GM23338 (cell line): ENCODE results near the gene ABHD15. TPM values are rescaled to one million over a fixed set of nuclear protein-coding genes. Genes with fewer than 3 reads are reported as not detected.
A peak's percentile ranks its signal among the peaks of the same experiment; 100 is the strongest.

Experiments used
- ATAC-seq: fragments of 200-7000 bp; cut with Tn5 transposase; 3 replicates; pipeline ENCODE4 v1.9.1; 2020
- DNase-seq: peaks from one replicate; pipeline ENCODE4 v3.0.0-alpha.2; 2015; ENCODE audit warnings: low spot score
- H2AFZ ChIP-seq: fragments of 200-600 bp; sonication (generic); 2 replicates; pipeline ENCODE4 v1.8.0; 2016; ENCODE audit warnings: antibody characterized with exemption, mild to moderate bottlenecking, moderate library complexity
- H3F3A ChIP-seq: fragments of 200-600 bp; sonication (generic); replicated peaks from 2 replicates; pipeline ENCODE4 v1.8.0; 2017; ENCODE audit warnings: antibody characterized with exemption, mixed run types, low read depth
- H3K27ac ChIP-seq: fragments of 200-600 bp; sonication (generic); 2 replicates; pipeline ENCODE4 v1.6.1; 2016; ENCODE audit warnings: low read depth
- H3K27me3 ChIP-seq: fragments of 200-600 bp; sonication (generic); 2 replicates; pipeline ENCODE4 v1.8.0; 2016; ENCODE audit warnings: mild to moderate bottlenecking, mixed run types, moderate library complexity; ENCODE audit not compliant: insufficient read depth
- H3K36me3 ChIP-seq: fragments of 200-600 bp; sonication (generic); 2 replicates; pipeline ENCODE4 v1.8.0; 2016; ENCODE audit warnings: mild to moderate bottlenecking; ENCODE audit not compliant: insufficient read depth
- H3K4me1 ChIP-seq: fragments of 200-600 bp; sonication (generic); 2 replicates; pipeline ENCODE4 v1.8.0; 2016; ENCODE audit warnings: mild to moderate bottlenecking, moderate library complexity; ENCODE audit not compliant: insufficient read depth
- H3K4me2 ChIP-seq: fragments of 200-600 bp; sonication (generic); 2 replicates; pipeline ENCODE4 v1.7.1; 2017; ENCODE audit warnings: mixed run types
- H3K4me3 ChIP-seq: fragments of 200-600 bp; sonication (generic); 2 replicates; pipeline ENCODE4 v1.6.1; 2016; ENCODE audit warnings: mixed run types
- H3K79me2 ChIP-seq: fragments of 200-600 bp; sonication (generic); replicated peaks from 2 replicates; pipeline ENCODE4 v1.8.0; 2017; ENCODE audit warnings: mild to moderate bottlenecking; ENCODE audit not compliant: insufficient read depth
- H3K9me2 ChIP-seq: fragments of 200-600 bp; sonication (generic); 2 replicates; pipeline ENCODE4 v1.8.0; 2017; ENCODE audit not compliant: insufficient read depth
- H4K20me1 ChIP-seq: fragments of 200-600 bp; sonication (generic); replicated peaks from 2 replicates; pipeline ENCODE4 v1.8.0; 2017; ENCODE audit warnings: mild to moderate bottlenecking; ENCODE audit not compliant: insufficient read depth
- H3K27ac Mint-ChIP-seq: 2 replicates; pipeline ENCODE4 v1.8.0; 2020; ENCODE audit warnings: inconsistent platforms, mild to moderate bottlenecking, moderate library complexity, mixed read lengths
- H3K27me3 Mint-ChIP-seq: 3 replicates; pipeline ENCODE4 v1.8.0; 2022; ENCODE audit warnings: low read depth, mild to moderate bottlenecking, moderate library complexity, mixed read lengths, inconsistent platforms; ENCODE audit not compliant: insufficient read depth, poor library complexity
- H3K36me3 Mint-ChIP-seq: 3 replicates; pipeline ENCODE4 v1.8.0; 2021; ENCODE audit warnings: low read depth, mild to moderate bottlenecking, inconsistent platforms, moderate library complexity, mixed read lengths
- H3K4me1 Mint-ChIP-seq: 3 replicates; pipeline ENCODE4 v1.8.0; 2020; ENCODE audit warnings: mild to moderate bottlenecking, inconsistent platforms, mixed read lengths
- H3K4me3 Mint-ChIP-seq: 3 replicates; pipeline ENCODE4 v1.8.0; 2021; ENCODE audit warnings: moderate library complexity, mild to moderate bottlenecking, inconsistent platforms, mixed read lengths
- H3K9me3 Mint-ChIP-seq: 3 replicates; pipeline ENCODE4 v1.8.0; 2020; ENCODE audit warnings: moderate library complexity, mild to moderate bottlenecking, inconsistent platforms, mixed read lengths
- CREB1 ChIP-seq: fragments of 250-450 bp; sonication (Bioruptor Pico); IDR thresholded peaks from 2 replicates; pipeline ENCODE4 v1.5.0; 2020; ENCODE audit warnings: low read depth, mild to moderate bottlenecking, moderate library complexity
- CTCF ChIP-seq, 2 experiments: fragments of 200-600 bp in 1 of 2; sonication (generic) in 1 of 2; conservative IDR thresholded peaks; 2 replicates each; pipeline versions ENCODE4 v1.5.1 to v1.6.1; 2016 to 2017; ENCODE audit warnings: antibody characterized with exemption in 2 of 2, low read depth in 2 of 2, mild to moderate bottlenecking in 2 of 2, moderate library complexity in 1 of 2
- ETS1 ChIP-seq: IDR thresholded peaks from 2 replicates; pipeline ENCODE4 v1.6.1; 2016; ENCODE audit warnings: antibody characterized with exemption
- EZH2phosphoT487 ChIP-seq: fragments of 200-600 bp; sonication (generic); IDR thresholded peaks from one replicate; pipeline ENCODE4 v1.8.1; 2018; ENCODE audit warnings: antibody characterized with exemption; ENCODE audit not compliant: unreplicated experiment
- NANOG ChIP-seq: IDR thresholded peaks from 2 replicates; pipeline ENCODE4 v1.6.1; 2016; ENCODE audit warnings: antibody characterized with exemption, borderline replicate concordance
- STAT1 ChIP-seq: IDR thresholded peaks from one replicate; pipeline ENCODE4 v1.6.1; 2016; ENCODE audit warnings: antibody characterized with exemption; ENCODE audit not compliant: unreplicated experiment
- ZNF114 ChIP-seq: fragments of 250-450 bp; sonication (Bioruptor Pico); IDR thresholded peaks from 2 replicates; pipeline ENCODE4 v1.5.0; 2020; ENCODE audit warnings: mild to moderate bottlenecking, moderate library complexity
- ZNF462 ChIP-seq: fragments of 250-450 bp; sonication (Bioruptor Pico); IDR thresholded peaks from 2 replicates; pipeline ENCODE4 v1.5.0; 2020; ENCODE audit warnings: mild to moderate bottlenecking, moderate library complexity
- polyA plus RNA-seq: library from polyadenylated mRNA; unstranded; fragments of >200 nt; fragmentation: Nextera tagmentation; extraction: Ambion mirVana; gene quantifications from 2 replicates; pipeline ENCODE4 v1.2.1, GENCODE V29; 2016
- total RNA-seq: library from RNA; depleted of rRNA; stranded (reverse); fragments of >200 nt; shearing (Covaris generic); gene quantifications from 2 replicates; pipeline ENCODE4 v1.2.3, GENCODE V29; 2014

Gene ABHD15
- total and polyA plus RNA-seq, 2 experiments from 2014 or later, result 0.27 to 2.5 TPM

GRCh38 chr17:29585080-29585751 lies 18.4 kb upstream of the ABHD15 start:
- H3K79me2 ChIP-seq, result peaks cover 44% of the 10 kb centered on the region
- ATAC-seq (peak; percentile 9), DNase-seq (peak; percentile 41)
- peaks cover 11% of the 10 kb centered on the region; the same call in 1 of the 2 replicates for H3F3A ChIP-seq
- peaks cover 6% of the 10 kb centered on the region for H3K27me3 ChIP-seq
- no peaks in the 10 kb centered on the region for H3K9me2 ChIP-seq
- H3K36me3 ChIP-seq, result no peaks in the 10 kb centered on the region
- H2AFZ ChIP-seq, result no peak overlapping the region
- TF ChIP-seq ETS1, result no peak
- peak; percentile 54 to 68 for TF ChIP-seq CTCF (conservative IDR thresholded peaks at IDR 0.05; ENCODE audit: low read depth in 2 of 2)
- peaks cover 17% of the 10 kb centered on the region for H4K20me1 ChIP-seq
- Mint-ChIP-seq H3K4me1 (peaks cover 43% of the 10 kb centered on the region), H3K9me3 (no peaks in the 10 kb centered on the region), H3K27me3 (peaks cover 14% of the 10 kb centered on the region), H3K36me3 (peaks cover 20% of the 10 kb centered on the region), H3K4me3 (no peak overlapping the region), H3K27ac (no peak overlapping the region)
- H3K27ac ChIP-seq, result peak overlapping the region; percentile 72; the same call in 1 of the 2 replicates
- H3K4me3 ChIP-seq, result peak overlapping the region; percentile 24; the same call in 1 of the 2 replicates
- H3K4me2 ChIP-seq, result peak overlapping the region; percentile 69
- peaks cover 34% of the 10 kb centered on the region for H3K4me1 ChIP-seq

- Mint-ChIP-seq H3K4me1 (peaks cover 39% of the 10 kb centered on the region), H3K36me3 (peaks cover 24% of the 10 kb centered on the region), H3K4me3 (peak overlapping the region; percentile 30; the same call in 1 of the 3 replicates), H3K27me3 (peaks cover 14% of the 10 kb centered on the region), H3K9me3 (no peaks in the 10 kb centered on the region), H3K27ac (peak overlapping the region; percentile 52)
- ATAC-seq, result peak; percentile 7
- Histone ChIP-seq H3F3A (peaks cover 12% of the 10 kb centered on the region; the same call in 1 of the 2 replicates), H4K20me1 (peaks cover 17% of the 10 kb centered on the region), H2AFZ (no peak overlapping the region), H3K9me2 (no peaks in the 10 kb centered on the region), H3K4me3 (peak overlapping the region; percentile 24; the same call in 1 of the 2 replicates), H3K36me3 (no peaks in the 10 kb centered on the region), H3K27me3 (no peaks in the 10 kb centered on the region), H3K27ac (peak overlapping the region; percentile 72; the same call in 1 of the 2 replicates), H3K4me2 (peak overlapping the region; percentile 69), H3K4me1 (peaks cover 32% of the 10 kb centered on the region), H3K79me2 (peaks cover 44% of the 10 kb centered on the region)
- peak; percentile 26 for DNase-seq
- TF ChIP-seq CTCF (conservative IDR thresholded peaks at IDR 0.05; ENCODE audit: low read depth in 2 of 2) (no peak), STAT1 (no peak), EZH2phosphoT487 (no peak), ZNF462 (no peak), CREB1 (CRISPR knock-in tag) (no peak), NANOG (no peak), ZNF114 (CRISPR knock-in tag) (no peak)
Observed at GRCh38 chr17:29584452-29585079, 17.7 kb upstream of the ABHD15 start.
